Fibroblast of lung (primary cell): Measurements from ENCODE around the gene CFAP45. TPM values are rescaled to one million over a fixed set of nuclear protein-coding genes. Genes with fewer than 3 reads are reported as not detected.
A peak's percentile ranks its signal among the peaks of the same experiment; 100 is the strongest.

Experiments
- DNase-seq, 2 donors: peaks; one replicate each; pipeline versions ENCODE4 v3.0.0 to v3.0.0-alpha.2; 2010; ENCODE audit warnings: low read depth in 2 of 2
- H2AFZ ChIP-seq: 2 replicates; pipeline ENCODE4 v1.5.1; 2012; ENCODE audit warnings: low read length, control low read depth, inconsistent platforms
- H3K27ac ChIP-seq: 2 replicates; pipeline ENCODE4 v1.5.1; 2011; ENCODE audit warnings: low read length, control low read depth; ENCODE audit not compliant: insufficient read depth
- H3K27me3 ChIP-seq: 2 replicates; pipeline ENCODE4 v1.5.1; 2011; ENCODE audit warnings: mild to moderate bottlenecking, low read length; ENCODE audit not compliant: control insufficient read depth, insufficient read depth
- H3K36me3 ChIP-seq: 2 replicates; pipeline ENCODE4 v1.5.1; 2011; ENCODE audit warnings: low read length; ENCODE audit not compliant: control insufficient read depth, insufficient read depth
- H3K4me1 ChIP-seq: 2 replicates; pipeline ENCODE4 v1.5.1; 2011; ENCODE audit warnings: low read length; ENCODE audit not compliant: control insufficient read depth, insufficient read depth; ENCODE audit errors: extremely low read depth
- H3K4me2 ChIP-seq: 2 replicates; pipeline ENCODE4 v1.5.1; 2011; ENCODE audit warnings: low read length, control low read depth; ENCODE audit not compliant: insufficient read depth; ENCODE audit errors: extremely low read depth
- H3K4me3 ChIP-seq, 4 experiments: fragments of 200-600 bp in 1 of 4; sonication (generic) in 1 of 4; replicated peaks in 1 of 4; 2 replicates each; pipeline ENCODE4 v1.5.1; 2011 to 2016; ENCODE audit warnings: low read length in 4 of 4, low read depth in 3 of 4, mild to moderate bottlenecking in 3 of 4, control low read depth in 2 of 4, inconsistent platforms in 1 of 4, mixed read lengths in 1 of 4; ENCODE audit not compliant: insufficient read depth in 1 of 4; ENCODE audit errors: control extremely low read depth in 1 of 4
- H3K79me2 ChIP-seq: 2 replicates; pipeline ENCODE4 v1.5.1; 2012; ENCODE audit warnings: mild to moderate bottlenecking, low read length, inconsistent platforms; ENCODE audit not compliant: control insufficient read depth, insufficient read depth
- H3K9ac ChIP-seq: 2 replicates; pipeline ENCODE4 v1.5.1; 2011; ENCODE audit warnings: mild to moderate bottlenecking, low read length, control low read depth; ENCODE audit not compliant: insufficient read depth
- H3K9me3 ChIP-seq: 2 replicates; pipeline ENCODE4 v1.5.1; 2012; ENCODE audit warnings: low read depth, low read length; ENCODE audit not compliant: control insufficient read depth, insufficient read depth
- H4K20me1 ChIP-seq: 2 replicates; pipeline ENCODE4 v1.5.1; 2011; ENCODE audit warnings: low read length; ENCODE audit not compliant: control insufficient read depth, insufficient read depth; ENCODE audit errors: extremely low read depth
- EZH2 ChIP-seq: IDR thresholded peaks from 2 replicates; pipeline ENCODE4 v1.5.1; 2012; ENCODE audit warnings: low read length, control low read depth, mild to moderate bottlenecking; ENCODE audit errors: missing control alignments
- polyA plus RNA-seq, 2 donors: library from polyadenylated mRNA; depleted of rRNA in 1 of 2; stranded (reverse) in 1 of 2; unstranded in 1 of 2; fragments of >200 nt; gene quantifications; 2 replicates each; pipeline ENCODE4 v1.2.1, GENCODE V29; 2011 to 2012; ENCODE audit warnings: missing spikeins in 1 of 2
- total RNA-seq: library from RNA; depleted of rRNA; stranded (reverse); fragments of >200 nt; gene quantifications from 2 replicates; pipeline ENCODE4 v1.2.1, GENCODE V29; 2014
- TF ChIP-seq, protein P1 (sequence below), 2 donors: IDR thresholded peaks in 1 of 2; conservative IDR thresholded peaks in 1 of 2; 1 replicate in 1 of 2; 2 replicates in 1 of 2; pipeline ENCODE4 v1.5.1; 2011 to 2012; ENCODE audit warnings: low read length in 2 of 2, control low read depth in 1 of 2, inconsistent platforms in 1 of 2, low read depth in 1 of 2, mild to moderate bottlenecking in 1 of 2

CFAP45 gene
- total and polyA plus RNA-seq, 2 donors (not counting 1 experiment from before 2014, with no cell fraction given), result 1.2 to 1.5 TPM

- Histone ChIP-seq H3K36me3 (no peaks in the 10 kb centered on the region), H3K4me3 (no peak overlapping the region), H3K27me3 (no peaks in the 10 kb centered on the region), H3K4me1 (peaks cover 4% of the 10 kb centered on the region), H3K9ac (no peak overlapping the region), H3K27ac (no peak overlapping the region), H3K79me2 (no peaks in the 10 kb centered on the region), H4K20me1 (no peaks in the 10 kb centered on the region), H2AFZ (no peak overlapping the region), H3K9me3 (no peaks in the 10 kb centered on the region), H3K4me2 (no peak overlapping the region)
- TF ChIP-seq, protein P1, sequence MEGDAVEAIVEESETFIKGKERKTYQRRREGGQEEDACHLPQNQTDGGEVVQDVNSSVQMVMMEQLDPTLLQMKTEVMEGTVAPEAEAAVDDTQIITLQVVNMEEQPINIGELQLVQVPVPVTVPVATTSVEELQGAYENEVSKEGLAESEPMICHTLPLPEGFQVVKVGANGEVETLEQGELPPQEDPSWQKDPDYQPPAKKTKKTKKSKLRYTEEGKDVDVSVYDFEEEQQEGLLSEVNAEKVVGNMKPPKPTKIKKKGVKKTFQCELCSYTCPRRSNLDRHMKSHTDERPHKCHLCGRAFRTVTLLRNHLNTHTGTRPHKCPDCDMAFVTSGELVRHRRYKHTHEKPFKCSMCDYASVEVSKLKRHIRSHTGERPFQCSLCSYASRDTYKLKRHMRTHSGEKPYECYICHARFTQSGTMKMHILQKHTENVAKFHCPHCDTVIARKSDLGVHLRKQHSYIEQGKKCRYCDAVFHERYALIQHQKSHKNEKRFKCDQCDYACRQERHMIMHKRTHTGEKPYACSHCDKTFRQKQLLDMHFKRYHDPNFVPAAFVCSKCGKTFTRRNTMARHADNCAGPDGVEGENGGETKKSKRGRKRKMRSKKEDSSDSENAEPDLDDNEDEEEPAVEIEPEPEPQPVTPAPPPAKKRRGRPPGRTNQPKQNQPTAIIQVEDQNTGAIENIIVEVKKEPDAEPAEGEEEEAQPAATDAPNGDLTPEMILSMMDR (conservative IDR thresholded peaks at IDR 0.05 in 1 of 2, IDR thresholded peaks at IDR 0.05 in 1 of 2; ENCODE audit: low read depth in 1 of 2, low read length in 2 of 2), result no peak
- TF ChIP-seq EZH2, result no peak
- peak in 1 of 2 donors; percentile 30 for DNase-seq
Measured at GRCh38 chr1:159849626-159850366, 50.2 kb downstream of the CFAP45 start.

DNA sequence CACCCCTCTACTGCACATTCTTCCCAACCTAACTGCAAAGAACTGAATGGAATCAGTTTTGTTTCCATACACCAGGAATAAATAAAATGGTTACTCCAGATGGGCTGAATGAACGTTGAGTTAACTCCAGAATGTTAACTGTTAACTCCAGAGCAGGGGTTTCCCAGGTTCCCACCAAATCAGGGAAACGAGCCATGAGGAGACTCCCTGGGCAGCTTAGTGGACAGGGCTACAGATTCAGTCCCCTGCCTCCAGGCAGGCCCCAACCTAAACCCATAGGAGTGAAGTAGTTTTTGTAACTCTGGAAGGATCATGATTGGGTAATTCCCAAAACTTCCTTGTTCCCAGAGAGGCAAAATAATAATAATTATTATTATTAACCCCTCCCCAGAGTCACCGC is 51.6 kb downstream of the CFAP45 start:
- H3K36me3 ChIP-seq, result no peaks in the 10 kb centered on the region
- H3K27ac ChIP-seq, result no peak overlapping the region
- H3K9ac ChIP-seq, result no peak overlapping the region
- TF ChIP-seq, protein P1 (conservative IDR thresholded peaks at IDR 0.05 in 1 of 2, IDR thresholded peaks at IDR 0.05 in 1 of 2; ENCODE audit: low read depth in 1 of 2, low read length in 2 of 2), result no peak
- TF ChIP-seq EZH2, result no peak
- H3K4me2 ChIP-seq, result no peak overlapping the region
- no peaks in the 10 kb centered on the region for H3K9me3 ChIP-seq
- no peak for DNase-seq
- H4K20me1 ChIP-seq, result no peaks in the 10 kb centered on the region
- H3K4me3 ChIP-seq, result no peak overlapping the region
- no peaks in the 10 kb centered on the region for H3K4me1 ChIP-seq
- no peak overlapping the region for H2AFZ ChIP-seq
- H3K27me3 ChIP-seq, result no peaks in the 10 kb centered on the region
- H3K79me2 ChIP-seq, result no peaks in the 10 kb centered on the region

DNA sequence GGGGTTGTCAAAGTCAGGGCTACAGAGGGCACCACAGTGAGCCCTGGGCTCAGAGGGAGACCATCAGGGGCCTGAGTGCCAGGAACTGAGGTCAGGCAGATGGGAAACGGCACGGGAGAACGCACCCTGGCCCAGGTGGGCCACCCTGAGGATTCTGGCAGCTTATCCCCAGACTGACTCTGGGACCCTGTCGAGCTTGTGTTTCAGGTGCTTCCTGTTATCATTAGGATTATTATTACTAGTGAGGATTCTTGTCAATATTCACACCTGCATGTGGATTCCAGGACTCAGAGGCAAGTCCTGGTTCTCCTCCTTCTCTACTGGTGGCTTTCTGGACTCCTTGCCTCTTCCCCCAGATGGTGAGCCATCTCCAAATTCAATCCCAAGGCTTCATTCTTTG is 52.7 kb downstream of the CFAP45 start:
- Histone ChIP-seq H2AFZ (no peak overlapping the region), H3K27ac (no peak overlapping the region), H3K4me3 (no peak overlapping the region), H3K79me2 (no peaks in the 10 kb centered on the region), H3K36me3 (no peaks in the 10 kb centered on the region), H3K4me2 (no peak overlapping the region), H3K9ac (no peak overlapping the region), H3K9me3 (no peaks in the 10 kb centered on the region), H3K4me1 (no peaks in the 10 kb centered on the region), H3K27me3 (no peaks in the 10 kb centered on the region), H4K20me1 (no peaks in the 10 kb centered on the region)
- TF ChIP-seq EZH2, result no peak
- TF ChIP-seq, protein P1 (conservative IDR thresholded peaks at IDR 0.05 in 1 of 2, IDR thresholded peaks at IDR 0.05 in 1 of 2; ENCODE audit: low read depth in 1 of 2, low read length in 2 of 2), result no peak
- no peak for DNase-seq
